GM23338 (cell line): Measurements from ENCODE around the gene PTGIS. TPM values are rescaled to one million over a fixed set of nuclear protein-coding genes. Genes with fewer than 3 reads are reported as not detected.

Experiments used
- ATAC-seq: fragments of 200-7000 bp; cut with Tn5 transposase; 3 replicates; pipeline ENCODE4 v1.9.1; 2020
- DNase-seq: peaks from one replicate; pipeline ENCODE4 v3.0.0-alpha.2; 2015; ENCODE audit warnings: low spot score
- H2AFZ ChIP-seq: fragments of 200-600 bp; sonication (generic); 2 replicates; pipeline ENCODE4 v1.8.0; 2016; ENCODE audit warnings: antibody characterized with exemption, mild to moderate bottlenecking, moderate library complexity
- H3F3A ChIP-seq: fragments of 200-600 bp; sonication (generic); replicated peaks from 2 replicates; pipeline ENCODE4 v1.8.0; 2017; ENCODE audit warnings: antibody characterized with exemption, mixed run types, low read depth
- H3K27ac ChIP-seq: fragments of 200-600 bp; sonication (generic); 2 replicates; pipeline ENCODE4 v1.6.1; 2016; ENCODE audit warnings: low read depth
- H3K27me3 ChIP-seq: fragments of 200-600 bp; sonication (generic); 2 replicates; pipeline ENCODE4 v1.8.0; 2016; ENCODE audit warnings: mild to moderate bottlenecking, mixed run types, moderate library complexity; ENCODE audit not compliant: insufficient read depth
- H3K36me3 ChIP-seq: fragments of 200-600 bp; sonication (generic); 2 replicates; pipeline ENCODE4 v1.8.0; 2016; ENCODE audit warnings: mild to moderate bottlenecking; ENCODE audit not compliant: insufficient read depth
- H3K4me1 ChIP-seq: fragments of 200-600 bp; sonication (generic); 2 replicates; pipeline ENCODE4 v1.8.0; 2016; ENCODE audit warnings: mild to moderate bottlenecking, moderate library complexity; ENCODE audit not compliant: insufficient read depth
- H3K4me2 ChIP-seq: fragments of 200-600 bp; sonication (generic); 2 replicates; pipeline ENCODE4 v1.7.1; 2017; ENCODE audit warnings: mixed run types
- H3K4me3 ChIP-seq: fragments of 200-600 bp; sonication (generic); 2 replicates; pipeline ENCODE4 v1.6.1; 2016; ENCODE audit warnings: mixed run types
- H3K79me2 ChIP-seq: fragments of 200-600 bp; sonication (generic); replicated peaks from 2 replicates; pipeline ENCODE4 v1.8.0; 2017; ENCODE audit warnings: mild to moderate bottlenecking; ENCODE audit not compliant: insufficient read depth
- H3K9me2 ChIP-seq: fragments of 200-600 bp; sonication (generic); 2 replicates; pipeline ENCODE4 v1.8.0; 2017; ENCODE audit not compliant: insufficient read depth
- H4K20me1 ChIP-seq: fragments of 200-600 bp; sonication (generic); replicated peaks from 2 replicates; pipeline ENCODE4 v1.8.0; 2017; ENCODE audit warnings: mild to moderate bottlenecking; ENCODE audit not compliant: insufficient read depth
- H3K27ac Mint-ChIP-seq: 2 replicates; pipeline ENCODE4 v1.8.0; 2020; ENCODE audit warnings: inconsistent platforms, mild to moderate bottlenecking, moderate library complexity, mixed read lengths
- H3K27me3 Mint-ChIP-seq: 3 replicates; pipeline ENCODE4 v1.8.0; 2022; ENCODE audit warnings: low read depth, mild to moderate bottlenecking, moderate library complexity, mixed read lengths, inconsistent platforms; ENCODE audit not compliant: insufficient read depth, poor library complexity
- H3K36me3 Mint-ChIP-seq: 3 replicates; pipeline ENCODE4 v1.8.0; 2021; ENCODE audit warnings: low read depth, mild to moderate bottlenecking, inconsistent platforms, moderate library complexity, mixed read lengths
- H3K4me1 Mint-ChIP-seq: 3 replicates; pipeline ENCODE4 v1.8.0; 2020; ENCODE audit warnings: mild to moderate bottlenecking, inconsistent platforms, mixed read lengths
- H3K4me3 Mint-ChIP-seq: 3 replicates; pipeline ENCODE4 v1.8.0; 2021; ENCODE audit warnings: moderate library complexity, mild to moderate bottlenecking, inconsistent platforms, mixed read lengths
- H3K9me3 Mint-ChIP-seq: 3 replicates; pipeline ENCODE4 v1.8.0; 2020; ENCODE audit warnings: moderate library complexity, mild to moderate bottlenecking, inconsistent platforms, mixed read lengths
- polyA plus RNA-seq: library from polyadenylated mRNA; unstranded; fragments of >200 nt; fragmentation: Nextera tagmentation; extraction: Ambion mirVana; gene quantifications from 2 replicates; pipeline ENCODE4 v1.2.1, GENCODE V29; 2016
- total RNA-seq: library from RNA; depleted of rRNA; stranded (reverse); fragments of >200 nt; shearing (Covaris generic); gene quantifications from 2 replicates; pipeline ENCODE4 v1.2.3, GENCODE V29; 2014
- TF ChIP-seq, protein P1 (sequence below), 2 experiments: fragments of 200-600 bp in 1 of 2; sonication (generic) in 1 of 2; conservative IDR thresholded peaks; 2 replicates each; pipeline versions ENCODE4 v1.5.1 to v1.6.1; 2016 to 2017; ENCODE audit warnings: antibody characterized with exemption in 2 of 2, low read depth in 2 of 2, mild to moderate bottlenecking in 2 of 2, moderate library complexity in 1 of 2
- TF ChIP-seq, protein P2 (sequence below): fragments of 250-450 bp; sonication (Bioruptor Pico); IDR thresholded peaks from 2 replicates; pipeline ENCODE4 v1.5.0; 2020; ENCODE audit warnings: mild to moderate bottlenecking, moderate library complexity

Gene PTGIS
- total and polyA plus RNA-seq, 2 experiments from 2014 or later: 6.6 to 28.7 TPM

DNA sequence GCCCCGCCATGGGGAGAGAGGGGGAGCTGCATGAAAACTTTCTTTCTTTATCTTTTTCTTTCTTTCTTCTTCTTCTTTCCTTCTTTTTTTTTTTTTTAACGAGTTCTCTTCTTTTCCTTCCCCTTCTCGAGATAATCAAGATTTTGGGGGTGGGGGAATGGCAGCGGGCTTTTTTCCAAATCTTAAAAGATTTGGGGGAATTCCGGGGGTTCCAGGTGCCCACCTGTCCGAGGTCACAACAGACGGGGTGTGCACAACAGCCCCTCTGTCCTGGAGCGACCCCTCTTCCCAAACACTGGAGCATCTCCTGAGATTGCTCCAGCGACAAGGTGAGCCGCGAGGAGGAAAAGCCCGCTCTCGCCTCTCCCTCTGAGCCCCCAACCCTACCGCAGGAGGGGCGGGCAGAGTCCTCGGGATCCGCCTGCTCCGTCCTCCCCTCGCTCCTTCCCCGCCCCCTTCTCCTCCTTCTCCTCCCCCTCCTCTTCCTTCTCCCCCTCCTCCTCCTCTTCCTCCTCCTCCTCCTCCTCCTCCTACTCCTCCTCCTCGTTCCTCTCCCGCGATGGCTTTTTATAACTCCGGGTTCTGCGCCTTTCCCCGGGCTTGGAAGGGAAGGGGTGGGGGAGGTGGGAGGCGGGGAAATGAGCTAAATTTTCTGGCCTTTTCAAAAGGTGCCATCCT is 84.8 kb downstream of the PTGIS start:
- Histone ChIP-seq H3K4me3 (peak overlapping the region; percentile 64), H3K9me2 (no peaks in the 10 kb centered on the region), H3K4me1 (no peaks in the 10 kb centered on the region), H3F3A (no peaks in the 10 kb centered on the region), H3K27ac (no peak overlapping the region), H4K20me1 (no peaks in the 10 kb centered on the region; the same call in 1 of the 2 replicates), H3K79me2 (no peaks in the 10 kb centered on the region), H3K27me3 (peaks cover 40% of the 10 kb centered on the region), H3K36me3 (no peaks in the 10 kb centered on the region), H3K4me2 (peak overlapping the region; percentile 87), H2AFZ (0 out of 2 replicates have a peak overlapping the region, but pooled peaks have one; percentile 43)
- Mint-ChIP-seq H3K27me3 (peaks cover 25% of the 10 kb centered on the region), H3K4me3 (peak overlapping the region; percentile 72), H3K27ac (no peak overlapping the region), H3K9me3 (no peaks in the 10 kb centered on the region; the same call in 2 of the 3 replicates), H3K4me1 (peaks cover 14% of the 10 kb centered on the region; the same call in 2 of the 3 replicates), H3K36me3 (peaks cover 5% of the 10 kb centered on the region; the same call in 1 of the 3 replicates)
- ATAC-seq (peak; percentile 48), DNase-seq (peak; percentile 60)
- TF ChIP-seq, protein P1, sequence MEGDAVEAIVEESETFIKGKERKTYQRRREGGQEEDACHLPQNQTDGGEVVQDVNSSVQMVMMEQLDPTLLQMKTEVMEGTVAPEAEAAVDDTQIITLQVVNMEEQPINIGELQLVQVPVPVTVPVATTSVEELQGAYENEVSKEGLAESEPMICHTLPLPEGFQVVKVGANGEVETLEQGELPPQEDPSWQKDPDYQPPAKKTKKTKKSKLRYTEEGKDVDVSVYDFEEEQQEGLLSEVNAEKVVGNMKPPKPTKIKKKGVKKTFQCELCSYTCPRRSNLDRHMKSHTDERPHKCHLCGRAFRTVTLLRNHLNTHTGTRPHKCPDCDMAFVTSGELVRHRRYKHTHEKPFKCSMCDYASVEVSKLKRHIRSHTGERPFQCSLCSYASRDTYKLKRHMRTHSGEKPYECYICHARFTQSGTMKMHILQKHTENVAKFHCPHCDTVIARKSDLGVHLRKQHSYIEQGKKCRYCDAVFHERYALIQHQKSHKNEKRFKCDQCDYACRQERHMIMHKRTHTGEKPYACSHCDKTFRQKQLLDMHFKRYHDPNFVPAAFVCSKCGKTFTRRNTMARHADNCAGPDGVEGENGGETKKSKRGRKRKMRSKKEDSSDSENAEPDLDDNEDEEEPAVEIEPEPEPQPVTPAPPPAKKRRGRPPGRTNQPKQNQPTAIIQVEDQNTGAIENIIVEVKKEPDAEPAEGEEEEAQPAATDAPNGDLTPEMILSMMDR (conservative IDR thresholded peaks at IDR 0.05; ENCODE audit: low read depth in 2 of 2): 0 out of 4 replicates have a peak, but pooled peaks of 1 of the 2 experiments have one; percentile 11
- TF ChIP-seq, protein P2, sequence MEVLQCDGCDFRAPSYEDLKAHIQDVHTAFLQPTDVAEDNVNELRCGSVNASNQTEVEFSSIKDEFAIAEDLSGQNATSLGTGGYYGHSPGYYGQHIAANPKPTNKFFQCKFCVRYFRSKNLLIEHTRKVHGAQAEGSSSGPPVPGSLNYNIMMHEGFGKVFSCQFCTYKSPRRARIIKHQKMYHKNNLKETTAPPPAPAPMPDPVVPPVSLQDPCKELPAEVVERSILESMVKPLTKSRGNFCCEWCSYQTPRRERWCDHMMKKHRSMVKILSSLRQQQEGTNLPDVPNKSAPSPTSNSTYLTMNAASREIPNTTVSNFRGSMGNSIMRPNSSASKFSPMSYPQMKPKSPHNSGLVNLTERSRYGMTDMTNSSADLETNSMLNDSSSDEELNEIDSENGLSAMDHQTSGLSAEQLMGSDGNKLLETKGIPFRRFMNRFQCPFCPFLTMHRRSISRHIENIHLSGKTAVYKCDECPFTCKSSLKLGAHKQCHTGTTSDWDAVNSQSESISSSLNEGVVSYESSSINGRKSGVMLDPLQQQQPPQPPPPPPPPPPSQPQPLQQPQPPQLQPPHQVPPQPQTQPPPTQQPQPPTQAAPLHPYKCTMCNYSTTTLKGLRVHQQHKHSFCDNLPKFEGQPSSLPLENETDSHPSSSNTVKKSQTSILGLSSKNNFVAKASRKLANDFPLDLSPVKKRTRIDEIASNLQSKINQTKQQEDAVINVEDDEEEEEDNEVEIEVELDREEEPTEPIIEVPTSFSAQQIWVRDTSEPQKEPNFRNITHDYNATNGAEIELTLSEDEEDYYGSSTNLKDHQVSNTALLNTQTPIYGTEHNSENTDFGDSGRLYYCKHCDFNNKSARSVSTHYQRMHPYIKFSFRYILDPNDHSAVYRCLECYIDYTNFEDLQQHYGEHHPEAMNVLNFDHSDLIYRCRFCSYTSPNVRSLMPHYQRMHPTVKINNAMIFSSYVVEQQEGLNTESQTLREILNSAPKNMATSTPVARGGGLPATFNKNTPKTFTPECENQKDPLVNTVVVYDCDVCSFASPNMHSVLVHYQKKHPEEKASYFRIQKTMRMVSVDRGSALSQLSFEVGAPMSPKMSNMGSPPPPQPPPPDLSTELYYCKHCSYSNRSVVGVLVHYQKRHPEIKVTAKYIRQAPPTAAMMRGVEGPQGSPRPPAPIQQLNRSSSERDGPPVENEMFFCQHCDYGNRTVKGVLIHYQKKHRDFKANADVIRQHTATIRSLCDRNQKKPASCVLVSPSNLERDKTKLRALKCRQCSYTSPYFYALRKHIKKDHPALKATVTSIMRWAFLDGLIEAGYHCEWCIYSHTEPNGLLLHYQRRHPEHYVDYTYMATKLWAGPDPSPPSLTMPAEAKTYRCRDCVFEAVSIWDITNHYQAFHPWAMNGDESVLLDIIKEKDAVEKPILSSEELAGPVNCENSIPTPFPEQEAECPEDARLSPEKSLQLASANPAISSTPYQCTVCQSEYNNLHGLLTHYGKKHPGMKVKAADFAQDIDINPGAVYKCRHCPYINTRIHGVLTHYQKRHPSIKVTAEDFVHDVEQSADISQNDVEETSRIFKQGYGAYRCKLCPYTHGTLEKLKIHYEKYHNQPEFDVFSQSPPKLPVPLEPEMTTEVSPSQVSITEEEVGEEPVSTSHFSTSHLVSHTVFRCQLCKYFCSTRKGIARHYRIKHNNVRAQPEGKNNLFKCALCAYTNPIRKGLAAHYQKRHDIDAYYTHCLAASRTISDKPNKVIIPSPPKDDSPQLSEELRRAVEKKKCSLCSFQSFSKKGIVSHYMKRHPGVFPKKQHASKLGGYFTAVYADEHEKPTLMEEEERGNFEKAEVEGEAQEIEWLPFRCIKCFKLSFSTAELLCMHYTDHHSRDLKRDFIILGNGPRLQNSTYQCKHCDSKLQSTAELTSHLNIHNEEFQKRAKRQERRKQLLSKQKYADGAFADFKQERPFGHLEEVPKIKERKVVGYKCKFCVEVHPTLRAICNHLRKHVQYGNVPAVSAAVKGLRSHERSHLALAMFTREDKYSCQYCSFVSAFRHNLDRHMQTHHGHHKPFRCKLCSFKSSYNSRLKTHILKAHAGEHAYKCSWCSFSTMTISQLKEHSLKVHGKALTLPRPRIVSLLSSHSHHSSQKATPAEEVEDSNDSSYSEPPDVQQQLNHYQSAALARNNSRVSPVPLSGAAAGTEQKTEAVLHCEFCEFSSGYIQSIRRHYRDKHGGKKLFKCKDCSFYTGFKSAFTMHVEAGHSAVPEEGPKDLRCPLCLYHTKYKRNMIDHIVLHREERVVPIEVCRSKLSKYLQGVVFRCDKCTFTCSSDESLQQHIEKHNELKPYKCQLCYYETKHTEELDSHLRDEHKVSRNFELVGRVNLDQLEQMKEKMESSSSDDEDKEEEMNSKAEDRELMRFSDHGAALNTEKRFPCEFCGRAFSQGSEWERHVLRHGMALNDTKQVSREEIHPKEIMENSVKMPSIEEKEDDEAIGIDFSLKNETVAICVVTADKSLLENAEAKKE (CRISPR knock-in tag): no peak
